Gastrocnemius medialis (tissue), 4 donors: Measurements from ENCODE around the gene TMEM181.

Experiments
- CTCF ChIP-seq, 5 experiments: fragments of 450-650 bp in 3 of 5; fragments of 200-600 bp in 2 of 5; sonication (generic) in 2 of 5; IDR thresholded peaks in 4 of 5; conservative IDR thresholded peaks in 1 of 5; 1 replicate in 4 of 5; 2 replicates in 1 of 5; pipeline ENCODE4 v1.5.1; 2016 to 2019; ENCODE audit warnings: antibody characterized with exemption in 5 of 5, mild to moderate bottlenecking in 3 of 5, moderate library complexity in 3 of 5
- POLR2A ChIP-seq, 2 donors: fragments of 450-650 bp; IDR thresholded peaks; one replicate each; pipeline ENCODE4 v1.6.1; 2017; ENCODE audit warnings: antibody characterized with exemption in 2 of 2, mild to moderate bottlenecking in 2 of 2, moderate library complexity in 2 of 2

GRCh38 chr6:158586652-158587051 is 26.8 kb downstream of the TMEM181 start:
- TF ChIP-seq POLR2A (IDR thresholded peaks at IDR 0.05): no peak
- no peak for TF ChIP-seq CTCF (IDR thresholded peaks at IDR 0.05 in 4 of 5, conservative IDR thresholded peaks at IDR 0.05 in 1 of 5)
